Measurements from ENCODE around the gene MAP4K4.

The MAP4K4 gene

GRCh38 chr2:101873543-101873942, 176.0 kb downstream of the MAP4K4 start:
- Histone ChIP-seq H3K4me3 (ENCODE audit: low read length in 2 of 2) (no peak overlapping the region), H3K27ac (ENCODE audit: low read length) (no peak overlapping the region), H3K9ac (ENCODE audit: low read length in 2 of 2) (no peak overlapping the region), H3K9me3 (ENCODE audit: control insufficient read depth in 2 of 2, low read length in 2 of 2) (no peaks in the 10 kb centered on the region), H3K36me3 (ENCODE audit: control insufficient read depth in 2 of 2, insufficient read depth in 2 of 2, low read length in 2 of 2) (peaks cover 49 to 51% of the 10 kb centered on the region in 2 donors), H3K4me1 (ENCODE audit: control insufficient read depth, insufficient read depth, low read length) (no peaks in the 10 kb centered on the region), H3K27me3 (ENCODE audit: control insufficient read depth in 1 of 2, insufficient read depth in 2 of 2, low read length in 2 of 2) (no peaks in the 10 kb centered on the region)

- no peaks in the 10 kb centered on the region for H3K27me3 ChIP-seq (ENCODE audit: control insufficient read depth in 1 of 2, insufficient read depth in 2 of 2, low read length in 2 of 2)
These were observed 176.6 kb downstream of the MAP4K4 start for GRCh38 chr2:101874069-101874468.

GRCh38 chr2:101879466-101879865, 182.0 kb downstream of the MAP4K4 start:
- no peak overlapping the region for H3K27ac ChIP-seq (ENCODE audit: low read length)
- H3K4me1 ChIP-seq (ENCODE audit: control insufficient read depth, insufficient read depth, low read length), result peaks cover 2% of the 10 kb centered on the region
- no peaks in the 10 kb centered on the region for H3K9me3 ChIP-seq (ENCODE audit: control insufficient read depth in 2 of 2, low read length in 2 of 2)
- H3K9ac ChIP-seq (ENCODE audit: low read length in 2 of 2), result no peak overlapping the region
- H3K36me3 ChIP-seq (ENCODE audit: control insufficient read depth in 2 of 2, insufficient read depth in 2 of 2, low read length in 2 of 2), result peaks cover 11 to 22% of the 10 kb centered on the region in 2 donors
- no peak overlapping the region for H3K4me3 ChIP-seq (ENCODE audit: low read length in 2 of 2)
- no peaks in the 10 kb centered on the region for H3K27me3 ChIP-seq (ENCODE audit: control insufficient read depth in 1 of 2, insufficient read depth in 2 of 2, low read length in 2 of 2)

More at GRCh38 chr2:101874069-101874468, 176.6 kb downstream of the MAP4K4 start:
- no peak overlapping the region for H3K27ac ChIP-seq (ENCODE audit: low read length)
- H3K4me1 ChIP-seq (ENCODE audit: control insufficient read depth, insufficient read depth, low read length), result no peaks in the 10 kb centered on the region
- H3K9ac ChIP-seq (ENCODE audit: low read length in 2 of 2), result no peak overlapping the region
- no peaks in the 10 kb centered on the region for H3K9me3 ChIP-seq (ENCODE audit: control insufficient read depth in 2 of 2, low read length in 2 of 2)
- no peak overlapping the region for H3K4me3 ChIP-seq (ENCODE audit: low read length in 2 of 2)
- peaks cover 49 to 50% of the 10 kb centered on the region in 2 donors for H3K36me3 ChIP-seq (ENCODE audit: control insufficient read depth in 2 of 2, insufficient read depth in 2 of 2, low read length in 2 of 2)

DNA sequence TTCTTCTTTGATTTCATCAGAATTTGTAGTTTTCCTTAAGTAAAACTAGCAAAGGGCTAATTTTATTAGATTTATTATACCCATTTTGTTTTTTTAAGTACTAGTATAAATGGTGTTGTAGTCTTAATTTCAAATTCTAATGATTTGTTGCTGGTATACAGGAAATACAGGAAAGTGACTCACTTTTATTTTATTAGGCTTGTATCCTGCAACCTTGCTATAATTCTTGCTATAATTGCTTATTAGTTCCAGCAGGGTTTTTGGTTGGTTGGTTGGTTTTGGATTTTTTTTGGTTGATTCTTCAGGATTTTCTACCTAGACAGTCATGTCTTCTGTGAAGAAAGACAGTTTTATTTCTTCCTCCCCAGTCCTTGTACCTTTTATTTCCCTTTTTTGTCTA, 183.6 kb downstream of the MAP4K4 start:
- H3K9me3 ChIP-seq (ENCODE audit: control insufficient read depth in 2 of 2, low read length in 2 of 2), result no peaks in the 10 kb centered on the region
- peaks cover 4 to 16% of the 10 kb centered on the region in 2 donors for H3K36me3 ChIP-seq (ENCODE audit: control insufficient read depth in 2 of 2, insufficient read depth in 2 of 2, low read length in 2 of 2)
- no peak overlapping the region for H3K27ac ChIP-seq (ENCODE audit: low read length)
- H3K4me1 ChIP-seq (ENCODE audit: control insufficient read depth, insufficient read depth, low read length), result peaks cover 3% of the 10 kb centered on the region
- H3K27me3 ChIP-seq (ENCODE audit: control insufficient read depth in 1 of 2, insufficient read depth in 2 of 2, low read length in 2 of 2), result no peaks in the 10 kb centered on the region
- no peak overlapping the region for H3K4me3 ChIP-seq (ENCODE audit: low read length in 2 of 2)
- no peak overlapping the region for H3K9ac ChIP-seq (ENCODE audit: low read length in 2 of 2)

DNA sequence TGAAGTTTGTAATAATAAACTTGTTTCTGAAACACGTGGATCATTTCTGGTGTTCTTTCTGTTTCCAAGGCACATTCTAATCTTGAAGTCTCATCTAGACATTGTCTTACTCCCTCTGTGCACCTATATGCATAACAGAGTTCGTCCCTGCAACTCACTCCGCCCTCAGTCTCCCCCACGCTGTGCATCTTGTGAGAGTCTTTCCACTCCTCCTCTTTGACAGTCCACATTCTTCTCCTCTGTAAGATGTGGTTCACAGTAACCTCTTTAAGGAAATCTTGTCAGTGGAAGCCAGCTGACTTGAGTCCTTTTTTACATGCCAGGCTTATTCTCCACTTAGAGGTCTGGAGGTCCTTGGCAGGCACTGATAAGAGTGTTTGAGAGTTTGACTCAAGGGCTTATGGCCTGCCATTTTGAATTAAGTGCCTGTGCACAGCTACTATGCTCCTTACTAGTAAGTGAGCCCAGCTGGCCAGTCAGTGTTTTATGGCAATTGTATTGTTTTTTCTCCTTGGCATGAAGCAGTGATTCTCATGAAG, 185.3 kb downstream of the MAP4K4 start:
- peaks cover 13 to 17% of the 10 kb centered on the region in 2 donors for H3K36me3 ChIP-seq (ENCODE audit: control insufficient read depth in 2 of 2, insufficient read depth in 2 of 2, low read length in 2 of 2)
- no peak overlapping the region for H3K4me3 ChIP-seq (ENCODE audit: low read length in 2 of 2)
- no peaks in the 10 kb centered on the region for H3K27me3 ChIP-seq (ENCODE audit: control insufficient read depth in 1 of 2, insufficient read depth in 2 of 2, low read length in 2 of 2)
- H3K9ac ChIP-seq (ENCODE audit: low read length in 2 of 2), result no peak overlapping the region
- H3K9me3 ChIP-seq (ENCODE audit: control insufficient read depth in 2 of 2, low read length in 2 of 2), result no peaks in the 10 kb centered on the region
- H3K27ac ChIP-seq (ENCODE audit: low read length), result no peak overlapping the region
- H3K4me1 ChIP-seq (ENCODE audit: control insufficient read depth, insufficient read depth, low read length), result peaks cover 3% of the 10 kb centered on the region

- Histone ChIP-seq H3K4me3 (ENCODE audit: low read length in 2 of 2) (no peak overlapping the region), H3K27me3 (ENCODE audit: control insufficient read depth in 1 of 2, insufficient read depth in 2 of 2, low read length in 2 of 2) (no peaks in the 10 kb centered on the region), H3K9ac (ENCODE audit: low read length in 2 of 2) (no peak overlapping the region), H3K4me1 (ENCODE audit: control insufficient read depth, insufficient read depth, low read length) (peaks cover 3% of the 10 kb centered on the region), H3K36me3 (ENCODE audit: control insufficient read depth in 2 of 2, insufficient read depth in 2 of 2, low read length in 2 of 2) (peaks cover 12 to 13% of the 10 kb centered on the region in 2 donors), H3K9me3 (ENCODE audit: control insufficient read depth in 2 of 2, low read length in 2 of 2) (no peaks in the 10 kb centered on the region), H3K27ac (ENCODE audit: low read length) (no peak overlapping the region)
These were observed 186.4 kb downstream of the MAP4K4 start for GRCh38 chr2:101883860-101884259.

GRCh38 chr2:101884423-101884822, 186.9 kb downstream of the MAP4K4 start:
- peak overlapping the region in 1 of 2 donors; percentile 7 for H3K9ac ChIP-seq (ENCODE audit: low read length in 2 of 2)

GRCh38 chr2:101887328-101887727, 189.8 kb downstream of the MAP4K4 start:
- H3K9me3 ChIP-seq (ENCODE audit: control insufficient read depth in 2 of 2, low read length in 2 of 2), result no peaks in the 10 kb centered on the region
- H3K36me3 ChIP-seq (ENCODE audit: control insufficient read depth in 2 of 2, insufficient read depth in 2 of 2, low read length in 2 of 2), result peaks cover 24 to 29% of the 10 kb centered on the region in 2 donors
- peaks cover 3% of the 10 kb centered on the region for H3K4me1 ChIP-seq (ENCODE audit: control insufficient read depth, insufficient read depth, low read length)
- no peak overlapping the region for H3K4me3 ChIP-seq (ENCODE audit: low read length in 2 of 2)
- no peak overlapping the region for H3K9ac ChIP-seq (ENCODE audit: low read length in 2 of 2)
- no peak overlapping the region for H3K27ac ChIP-seq (ENCODE audit: low read length)
- H3K27me3 ChIP-seq (ENCODE audit: control insufficient read depth in 1 of 2, insufficient read depth in 2 of 2, low read length in 2 of 2), result no peaks in the 10 kb centered on the region

More at GRCh38 chr2:101884423-101884822, 186.9 kb downstream of the MAP4K4 start:
- H3K36me3 ChIP-seq (ENCODE audit: control insufficient read depth in 2 of 2, insufficient read depth in 2 of 2, low read length in 2 of 2), result peaks cover 14 to 17% of the 10 kb centered on the region in 2 donors
- H3K27ac ChIP-seq (ENCODE audit: low read length), result no peak overlapping the region
- H3K4me3 ChIP-seq (ENCODE audit: low read length in 2 of 2), result no peak overlapping the region
- H3K9me3 ChIP-seq (ENCODE audit: control insufficient read depth in 2 of 2, low read length in 2 of 2), result no peaks in the 10 kb centered on the region
- H3K27me3 ChIP-seq (ENCODE audit: control insufficient read depth in 1 of 2, insufficient read depth in 2 of 2, low read length in 2 of 2), result no peaks in the 10 kb centered on the region
- H3K4me1 ChIP-seq (ENCODE audit: control insufficient read depth, insufficient read depth, low read length), result peaks cover 3% of the 10 kb centered on the region

DNA sequence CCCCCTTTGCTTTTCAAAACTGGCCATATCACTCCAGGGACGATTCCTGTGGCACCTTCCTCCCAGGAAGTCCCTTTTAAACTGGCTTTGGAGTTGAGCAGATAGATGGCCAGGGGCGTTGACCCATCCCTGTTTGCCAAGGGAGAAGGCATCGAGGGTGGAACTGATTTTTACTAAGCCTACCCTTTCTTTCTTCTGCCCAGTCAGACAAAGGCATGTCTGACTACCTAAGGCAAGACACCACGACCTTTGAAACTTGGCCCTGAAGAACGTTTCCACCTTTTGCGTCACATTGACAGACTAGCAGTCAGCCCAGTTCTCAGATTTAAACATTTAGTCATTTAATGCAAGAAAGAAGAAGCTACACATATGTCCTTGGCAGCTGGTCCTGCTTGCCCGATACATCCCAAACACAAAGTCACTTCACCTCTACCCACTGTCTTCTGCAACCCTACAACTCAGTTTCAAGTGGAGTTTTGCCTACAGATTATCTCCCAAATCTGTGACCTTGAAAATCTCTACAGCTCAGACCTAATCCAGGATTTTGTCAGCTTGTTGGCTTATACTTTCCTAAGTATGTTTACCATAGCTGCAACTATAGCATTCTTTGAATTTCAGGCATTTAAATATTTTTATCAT, 192.1 kb downstream of the MAP4K4 start:
- Histone ChIP-seq H3K9me3 (ENCODE audit: control insufficient read depth in 2 of 2, low read length in 2 of 2) (no peaks in the 10 kb centered on the region), H3K4me1 (ENCODE audit: control insufficient read depth, insufficient read depth, low read length) (no peaks in the 10 kb centered on the region), H3K27me3 (ENCODE audit: control insufficient read depth in 1 of 2, insufficient read depth in 2 of 2, low read length in 2 of 2) (no peaks in the 10 kb centered on the region), H3K36me3 (ENCODE audit: control insufficient read depth in 2 of 2, insufficient read depth in 2 of 2, low read length in 2 of 2) (peaks cover 30 to 37% of the 10 kb centered on the region in 2 donors), H3K27ac (ENCODE audit: low read length) (no peak overlapping the region), H3K9ac (ENCODE audit: low read length in 2 of 2) (no peak overlapping the region), H3K4me3 (ENCODE audit: low read length in 2 of 2) (no peak overlapping the region)

GRCh38 chr2:101892377-101892776, 194.9 kb downstream of the MAP4K4 start:
- H3K9me3 ChIP-seq (ENCODE audit: control insufficient read depth in 2 of 2, low read length in 2 of 2), result no peaks in the 10 kb centered on the region
- H3K27ac ChIP-seq (ENCODE audit: low read length), result no peak overlapping the region
- H3K27me3 ChIP-seq (ENCODE audit: control insufficient read depth in 1 of 2, insufficient read depth in 2 of 2, low read length in 2 of 2), result no peaks in the 10 kb centered on the region
- no peak overlapping the region for H3K4me3 ChIP-seq (ENCODE audit: low read length in 2 of 2)
- H3K4me1 ChIP-seq (ENCODE audit: control insufficient read depth, insufficient read depth, low read length), result no peaks in the 10 kb centered on the region
- H3K9ac ChIP-seq (ENCODE audit: low read length in 2 of 2), result no peak overlapping the region
- H3K36me3 ChIP-seq (ENCODE audit: control insufficient read depth in 2 of 2, insufficient read depth in 2 of 2, low read length in 2 of 2), result peaks cover 26 to 34% of the 10 kb centered on the region in 2 donors

DNA sequence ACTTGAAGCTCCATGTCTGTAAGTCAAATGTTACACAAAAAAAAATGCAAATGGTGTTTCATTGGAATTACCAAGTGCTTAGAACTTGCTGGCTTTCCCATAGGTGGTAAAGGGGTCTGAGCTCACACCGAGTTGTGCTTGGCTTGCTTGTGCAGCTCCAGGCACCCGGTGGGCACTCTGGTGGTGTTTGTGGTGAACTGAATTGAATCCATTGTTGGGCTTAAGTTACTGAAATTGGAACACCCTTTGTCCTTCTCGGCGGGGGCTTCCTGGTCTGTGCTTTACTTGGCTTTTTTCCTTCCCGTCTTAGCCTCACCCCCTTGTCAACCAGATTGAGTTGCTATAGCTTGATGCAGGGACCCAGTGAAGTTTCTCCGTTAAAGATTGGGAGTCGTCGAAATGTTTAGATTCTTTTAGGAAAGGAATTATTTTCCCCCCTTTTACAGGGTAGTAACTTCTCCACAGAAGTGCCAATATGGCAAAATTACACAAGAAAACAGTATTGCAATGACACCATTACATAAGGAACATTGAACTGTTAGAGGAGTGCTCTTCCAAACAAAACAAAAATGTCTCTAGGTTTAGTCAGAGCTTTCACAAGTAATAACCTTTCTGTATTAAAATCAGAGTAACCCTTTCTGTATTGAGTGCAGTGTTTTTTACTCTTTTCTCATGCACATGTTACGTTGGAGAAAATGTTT, 196.3 kb downstream of the MAP4K4 start:
- no peaks in the 10 kb centered on the region for H3K4me1 ChIP-seq (ENCODE audit: control insufficient read depth, insufficient read depth, low read length)
- peaks cover 18 to 30% of the 10 kb centered on the region in 2 donors for H3K36me3 ChIP-seq (ENCODE audit: control insufficient read depth in 2 of 2, insufficient read depth in 2 of 2, low read length in 2 of 2)
- H3K4me3 ChIP-seq (ENCODE audit: low read length in 2 of 2), result no peak overlapping the region
- no peak overlapping the region for H3K9ac ChIP-seq (ENCODE audit: low read length in 2 of 2)
- no peaks in the 10 kb centered on the region for H3K9me3 ChIP-seq (ENCODE audit: control insufficient read depth in 2 of 2, low read length in 2 of 2)
- no peaks in the 10 kb centered on the region for H3K27me3 ChIP-seq (ENCODE audit: control insufficient read depth in 1 of 2, insufficient read depth in 2 of 2, low read length in 2 of 2)
- H3K27ac ChIP-seq (ENCODE audit: low read length), result no peak overlapping the region

All from stomach smooth muscle (tissue), 2 donors.